Stimulated activated CD8-positive, alpha-beta memory T cell treated with anti-CD3 and anti-CD28 coated beads, Interleukin-2, amount 100 ng/mL, for 48 hours (primary cell): ENCODE data around the gene KCNQ1.

ENCODE experiments used
- DNase-seq, 2 donors: peaks; one replicate each; pipeline ENCODE4 v3.0.0-alpha.2; 2020; ENCODE audit warnings: low read depth in 2 of 2

KCNQ1 gene

GRCh38 chr11:2699531-2700414 lies 255.0 kb downstream of the KCNQ1 start, which contains the start of gene KCNQ1OT1:
TSS of gene KCNQ1OT1 (minus strand) at chr11:2699994.
- peak; percentile 69 to 72 for DNase-seq

- peak; percentile 26 to 42 for DNase-seq
Measured at GRCh38 chr11:2700415-2701211, 255.8 kb downstream of the KCNQ1 start.

- no peak for DNase-seq
Measured at GRCh38 chr11:2701230-2701629, 256.4 kb downstream of the KCNQ1 start.

- no peak for DNase-seq
Measured at GRCh38 chr11:2701898-2702434, 257.2 kb downstream of the KCNQ1 start.

GRCh38 chr11:2702771-2703362 lies 258.1 kb downstream of the KCNQ1 start:
- DNase-seq, result no peak

- DNase-seq, result no peak
Measured at GRCh38 chr11:2703363-2704141, 258.7 kb downstream of the KCNQ1 start.

- DNase-seq, result no peak
Measured at GRCh38 chr11:2704356-2704755, 259.5 kb downstream of the KCNQ1 start.

GRCh38 chr11:2704896-2705606 lies 260.2 kb downstream of the KCNQ1 start:
- DNase-seq, result no peak

GRCh38 chr11:2706321-2706720 lies 261.5 kb downstream of the KCNQ1 start:
- no peak for DNase-seq

- no peak for DNase-seq
Measured at GRCh38 chr11:2707736-2708135, 262.9 kb downstream of the KCNQ1 start.

- no peak for DNase-seq
Measured at GRCh38 chr11:2708151-2708581, 263.4 kb downstream of the KCNQ1 start.

- DNase-seq, result no peak
Measured at GRCh38 chr11:2708757-2709281, 264.0 kb downstream of the KCNQ1 start.

- no peak for DNase-seq
Measured at GRCh38 chr11:2709429-2709828, 264.6 kb downstream of the KCNQ1 start.

GRCh38 chr11:2711161-2711560 lies 266.4 kb downstream of the KCNQ1 start:
- DNase-seq, result no peak

GRCh38 chr11:2713094-2713493 lies 268.3 kb downstream of the KCNQ1 start:
- no peak for DNase-seq

- no peak for DNase-seq
Measured at GRCh38 chr11:2713661-2714462, 269.1 kb downstream of the KCNQ1 start.

- no peak for DNase-seq
Measured at GRCh38 chr11:2714463-2714800, 269.6 kb downstream of the KCNQ1 start.

- no peak for DNase-seq
Measured at GRCh38 chr11:2714871-2715270, 270.1 kb downstream of the KCNQ1 start.

- no peak for DNase-seq
Measured at GRCh38 chr11:2715716-2716350, 271.0 kb downstream of the KCNQ1 start.
